K562 (cell line): Measurements from ENCODE around the gene CD14. TPM values are rescaled to one million over a fixed set of nuclear protein-coding genes. Genes with fewer than 3 reads are reported as not detected.

ENCODE experiments used
- ATAC-seq: fragments of 200-7000 bp; cut with Tn5 transposase; 3 replicates; pipeline ENCODE4 v1.9.1; 2020; ENCODE audit warnings: moderate library complexity
- Bru-seq: library from RNA; stranded (reverse); fragments of 400-500 nt; gene quantifications from one replicate; lab custom pipeline; 2021; lab: Mats Ljungman, UMichigan
- BruChase-seq, 2 experiments: library from RNA; stranded (reverse); fragments of 400-500 nt; gene quantifications; one replicate each; lab custom pipeline; 2021; lab: Mats Ljungman, UMichigan
- BruUV-seq: library from RNA; stranded (reverse); fragments of 400-500 nt; replicated peaks from 2 replicates; lab custom pipeline; 2021; lab: Mats Ljungman, UMichigan
- CTCF ChIA-PET: fragments of 300-600 bp; formaldehyde crosslinking; extraction: SDS; loops from one replicate; lab custom pipeline; 2021; ENCODE audit warnings: low intra/inter-chr PET ratio; lab: Yijun Ruan, JAX
- POLR2A ChIA-PET: fragments of 300-600, 350-650 bp; sonication (Branson Sonifier 250); formaldehyde crosslinking; extraction: SDS; loops from one replicate; lab custom pipeline; 2021; ENCODE audit warnings: antibody characterized with exemption, inconsistent platforms; lab: Yijun Ruan, JAX
- DNase-seq, 4 experiments: peaks; one replicate each; pipeline versions ENCODE4 v3.0.0 to v3.0.0-alpha.2; 2011 to 2018; ENCODE audit warnings: low spot score in 3 of 4, mixed read lengths in 3 of 4; ENCODE audit errors: extremely low read depth in 1 of 4
- FAIRE-seq: peaks from 2 replicates; lab custom pipeline; 2011; peaks lifted over from hg19 to GRCh38; lab: Jason Lieb, UNC
- H2AFZ ChIP-seq: 2 replicates; pipeline ENCODE4 v1.6.0; 2011; ENCODE audit warnings: low read depth, low read length, control low read depth, inconsistent platforms
- H3K27ac ChIP-seq: fragments of 200-600 bp; 3 replicates; pipeline ENCODE4 v1.8.0; 2011; ENCODE audit warnings: low read depth, mild to moderate bottlenecking, control low read depth, inconsistent platforms, low read length, moderate library complexity, mixed read lengths; ENCODE audit errors: extremely low read depth
- H3K27me3 ChIP-seq, 2 experiments: fragments of 300-600 bp in 1 of 2; 2 replicates in 1 of 2; 3 replicates in 1 of 2; pipeline versions ENCODE4 v1.6.0 to v1.8.0; 2011; ENCODE audit warnings: inconsistent platforms in 2 of 2, low read length in 2 of 2, mild to moderate bottlenecking in 1 of 2, mixed read lengths in 1 of 2, moderate library complexity in 1 of 2; ENCODE audit not compliant: control insufficient read depth in 2 of 2, insufficient read depth in 2 of 2
- H3K36me3 ChIP-seq: fragments of 300-600 bp; 3 replicates; pipeline ENCODE4 v1.8.0; 2011; ENCODE audit warnings: mild to moderate bottlenecking, low read length, inconsistent platforms; ENCODE audit not compliant: control insufficient read depth, insufficient read depth
- H3K4me1 ChIP-seq, 2 experiments: fragments of 200-600 bp in 1 of 2; replicated peaks in 1 of 2; 2 replicates in 1 of 2; 3 replicates in 1 of 2; pipeline versions ENCODE4 v1.5.1 to v1.8.0; 2011; ENCODE audit warnings: inconsistent platforms in 2 of 2, low read length in 2 of 2, mild to moderate bottlenecking in 1 of 2, mixed read lengths in 1 of 2, moderate library complexity in 1 of 2; ENCODE audit not compliant: control insufficient read depth in 2 of 2, insufficient read depth in 2 of 2
- H3K4me2 ChIP-seq: 2 replicates; pipeline ENCODE4 v1.6.1; 2011; ENCODE audit warnings: low read length, control low read depth, inconsistent platforms, mixed read lengths; ENCODE audit not compliant: insufficient read depth
- H3K4me3 ChIP-seq: fragments of 200-600 bp; sonication (generic), shearing (Covaris generic); 2 replicates; pipeline ENCODE4 v1.5.1; 2016; ENCODE audit warnings: control low read depth, inconsistent platforms
- H3K79me2 ChIP-seq: fragments of 200-600 bp; 3 replicates; pipeline ENCODE4 v1.8.0; 2011; ENCODE audit warnings: low read length, inconsistent platforms; ENCODE audit not compliant: control insufficient read depth, insufficient read depth
- H3K9ac ChIP-seq, 2 experiments: 2 replicates each; pipeline versions ENCODE4 v1.6.0 to v1.6.1; 2011; ENCODE audit warnings: low read depth in 2 of 2, low read length in 2 of 2, control low read depth in 1 of 2, inconsistent platforms in 1 of 2, mild to moderate bottlenecking in 1 of 2, mixed read lengths in 1 of 2; ENCODE audit not compliant: insufficient read depth in 1 of 2
- H3K9me1 ChIP-seq: one replicate; pipeline ENCODE4 v1.6.0; 2011; ENCODE audit warnings: inconsistent platforms, mild to moderate bottlenecking, low read length, moderate library complexity; ENCODE audit not compliant: control insufficient read depth, insufficient read depth
- H3K9me3 ChIP-seq: replicated peaks from 2 replicates; pipeline ENCODE4 v1.5.1; 2011; ENCODE audit warnings: low read depth, low read length, inconsistent platforms; ENCODE audit not compliant: control insufficient read depth, insufficient read depth
- H4K20me1 ChIP-seq: replicated peaks from 2 replicates; pipeline ENCODE4 v1.6.1; 2011; ENCODE audit warnings: low read length, inconsistent platforms, mixed read lengths; ENCODE audit not compliant: control insufficient read depth, insufficient read depth
- BHLHE40 ChIP-seq: IDR thresholded peaks from 2 replicates; pipeline ENCODE4 v1.6.1; 2011; ENCODE audit warnings: low read length, improper control_type of control experiment
- HOXB6 ChIP-seq: fragments of 250-450 bp; sonication (Bioruptor Pico); IDR thresholded peaks from 2 replicates; pipeline ENCODE4 v1.5.1; 2022; ENCODE audit warnings: mild to moderate bottlenecking, borderline replicate concordance
- KDM1A ChIP-seq, 2 experiments: fragments of 450-650 bp; IDR thresholded peaks; 2 replicates each; pipeline ENCODE4 v1.6.1; 2016; ENCODE audit warnings: mild to moderate bottlenecking in 2 of 2
- KDM2B ChIP-seq: fragments of 250-450 bp; sonication (Bioruptor Pico); IDR thresholded peaks from 2 replicates; pipeline ENCODE4 v1.8.0; 2021; ENCODE audit warnings: mild to moderate bottlenecking, moderate library complexity
- LARP7 ChIP-seq: fragments of 450-650 bp; IDR thresholded peaks from 2 replicates; pipeline ENCODE4 v1.6.1; 2016
- MYBL2 ChIP-seq, 2 experiments: fragments of 450-650 bp in 1 of 2; sonication (generic) in 1 of 2; formaldehyde crosslinking in 1 of 2; IDR thresholded peaks; 2 replicates each; pipeline versions ENCODE4 v1.6.1 to v1.8.1; 2017 to 2022; ENCODE audit warnings: borderline replicate concordance in 1 of 2, inconsistent platforms in 1 of 2, low read depth in 1 of 2, mild to moderate bottlenecking in 1 of 2, missing genetic modification reagents in 1 of 2, moderate library complexity in 1 of 2
- NCOA6 ChIP-seq: fragments of 450-650 bp; IDR thresholded peaks from 2 replicates; pipeline ENCODE4 v1.6.1; 2017; ENCODE audit warnings: mild to moderate bottlenecking
- POLR3G ChIP-seq: IDR thresholded peaks from 2 replicates; pipeline ENCODE4 v1.6.1; 2011; ENCODE audit not compliant: insufficient read length, insufficient replicate concordance; ENCODE audit errors: extremely low read depth
- RBM15 ChIP-seq: fragments of 200-400 bp; formaldehyde crosslinking; IDR thresholded peaks from 2 replicates; pipeline ENCODE4 v1.6.1; 2018; ENCODE audit warnings: mild to moderate bottlenecking, low read length, moderate library complexity; ENCODE audit not compliant: insufficient read depth
- RBM17 ChIP-seq: fragments of 200-400 bp; formaldehyde crosslinking; IDR thresholded peaks from 2 replicates; pipeline ENCODE4 v1.6.1; 2017; ENCODE audit warnings: low read depth, mild to moderate bottlenecking, low read length, borderline replicate concordance
- SAFB2 ChIP-seq: fragments of 200-400 bp; formaldehyde crosslinking; IDR thresholded peaks from 2 replicates; pipeline ENCODE4 v1.6.1; 2018; ENCODE audit warnings: borderline replicate concordance, low read length, low read depth, moderate library complexity; ENCODE audit not compliant: severe bottlenecking
- STAT5A ChIP-seq: IDR thresholded peaks from 2 replicates; pipeline ENCODE4 v1.6.1; 2012; ENCODE audit warnings: low read length, inconsistent platforms, borderline replicate concordance
- STAT6 ChIP-seq: sonication (generic); formaldehyde crosslinking; IDR thresholded peaks from 2 replicates; pipeline ENCODE4 v1.8.1; 2023; ENCODE audit warnings: mild to moderate bottlenecking, missing genetic modification reagents
- U2AF2 ChIP-seq: fragments of 200-400 bp; formaldehyde crosslinking; optimal IDR thresholded peaks from 2 replicates; pipeline ENCODE3; 2017; ENCODE audit warnings: low read depth, mild to moderate bottlenecking, low read length
- ZBED1 ChIP-seq: IDR thresholded peaks from 2 replicates; pipeline ENCODE4 v1.6.1; 2014
- ZBTB7A ChIP-seq: IDR thresholded peaks from 2 replicates; pipeline ENCODE4 v1.6.1; 2011; ENCODE audit warnings: low read depth, mild to moderate bottlenecking, low read length, moderate library complexity, borderline replicate concordance; ENCODE audit not compliant: control insufficient read depth
- ZNF384 ChIP-seq: IDR thresholded peaks from 2 replicates; pipeline ENCODE4 v1.6.1; 2012; ENCODE audit warnings: low read depth, low read length, improper control_type of control experiment
- ZNF644 ChIP-seq: fragments of 200-800 bp; sonication (Bioruptor generic); IDR thresholded peaks from 2 replicates; pipeline ENCODE4 v1.6.1; 2016; ENCODE audit warnings: low read depth, missing genetic modification characterization, missing compliant biosample characterization
- ZZZ3 ChIP-seq: fragments of 450-650 bp; IDR thresholded peaks from 2 replicates; pipeline ENCODE4 v1.6.1; 2016; ENCODE audit warnings: antibody characterized with exemption, mild to moderate bottlenecking, moderate library complexity
- WGBS: fragments of 100-300 bp; shearing (Covaris generic); methylation state at CpG from one replicate; pipeline ENCODE4 v1.1.6; 2016; ENCODE audit warnings: low coverage, mixed read lengths; ENCODE audit not compliant: insufficient coverage; ENCODE audit errors: missing lambda C conversion rate; 5-methylcytosine and 5-hydroxymethylcytosine counted together
- in situ Hi-C: fragments of 300-500 bp; cut with MboI; formaldehyde crosslinking; loops from 4 replicates; pipeline ENCODE4 v1.15.0; 2018; ENCODE audit warnings: inconsistent platforms, mixed read lengths
- intact Hi-C: fragments of 100-400 bp; cut with micrococcal nuclease; formaldehyde crosslinking; loops from 2 replicates; pipeline ENCODE4 v1.14.2; 2022
- long read RNA-seq, 3 experiments: library from polyadenylated mRNA in 2 of 3; library from RNA in 1 of 3; unstranded in 2 of 3; stranded (forward) in 1 of 3; transcript quantifications; one replicate each; pipeline ENCODE4 v2.0.0, GENCODE V29; 2019 to 2022
- polyA minus RNA-seq, 3 experiments: library from RNA; depleted of rRNA, polyadenylated mRNA; stranded (reverse); fragments of >200 nt; gene quantifications; 2 replicates each; pipeline ENCODE4 v1.2.3, GENCODE V29; 2011
- polyA plus RNA-seq, 8 experiments: library from polyadenylated mRNA; depleted of rRNA in 4 of 8; stranded (reverse) in 5 of 8; unstranded in 3 of 8; fragments of >200 nt; fragmentation: Nextera tagmentation in 2 of 8; fragmentation: Illumina TruSeq in 1 of 8; extraction: Ambion mirVana in 2 of 8; extraction: Trizol in 1 of 8; gene quantifications; 2 replicates each; pipeline versions ENCODE4 v1.2.1 to v1.2.3, GENCODE V29; 2011 to 2014; ENCODE audit warnings: inconsistent platforms in 1 of 8, missing spikeins in 1 of 8
- total RNA-seq, 7 experiments: library from RNA; depleted of rRNA in 6 of 7; stranded (reverse); fragments of >200 nt in 6 of 7; fragmentation: Illumina TruSeq in 2 of 7; extraction: Trizol in 2 of 7; gene quantifications; 2 replicates each; pipeline versions ENCODE4 v1.2.1 to v1.2.3, GENCODE V29; 2011 to 2021; ENCODE audit warnings: low replicate concordance in 1 of 7

Gene CD14
- 0.39 and 0.46 TPM in 2 replicates for total RNA-seq (2011; cell fraction: chromatin; rRNA removed; ENCODE audit: low replicate concordance)
- 0.26 and 0.33 TPM in 2 replicates for total RNA-seq (2011; cell fraction: nucleolus; rRNA removed)
- total RNA-seq (2011; cell fraction: nucleoplasm; rRNA removed): 0.51 TPM in 1 of 2 replicates, not detected in the other
- total RNA-seq (2014; rRNA removed) (0.09 TPM in 1 of 2 replicates, not detected in the other), total RNA-seq (2014; rRNA removed; fragmentation: Illumina TruSeq; extraction: Trizol) (0.07 TPM in 1 of 2 replicates, not detected in the other), total RNA-seq (2015; rRNA removed; fragmentation: Illumina TruSeq; extraction: Trizol) (0.14 and 0.15 TPM in 2 replicates), total RNA-seq (2021) (0.31 and 0.47 TPM in 2 replicates), polyA plus RNA-seq (2011; rRNA removed) (0.13 and 0.23 TPM in 2 replicates), polyA plus RNA-seq (2014; fragmentation: Illumina TruSeq; extraction: Trizol) (not detected in 2 replicates), polyA plus RNA-seq (2014; fragmentation: Nextera tagmentation; extraction: Ambion mirVana) (under 1 TPM in 1 of 2 experiments, not detected in 1; 0.15 TPM), polyA plus RNA-seq (2014; rRNA removed) (0.32 and 1.0 TPM in 2 replicates), polyA minus RNA-seq (2011; rRNA and poly(A)+ RNA removed) (not detected in 2 replicates), Bru-seq, nascent RNA (percentile 36 among the genes with signal in this experiment), BruChase-seq, experiment 1, labeled RNA remaining after a 2-hour chase (percentile 48 among the genes with signal in this experiment), BruChase-seq, experiment 2, labeled RNA remaining after a 6-hour chase (percentile 51 among the genes with signal in this experiment)
- 0.28 and 0.47 TPM in 2 replicates for polyA plus RNA-seq (2011; cell fraction: cytosol; rRNA removed)
- polyA plus RNA-seq (2011; cell fraction: nucleus; rRNA removed): 0.11 and 0.67 TPM in 2 replicates
- 0.17 and 0.29 TPM in 2 replicates for polyA plus RNA-seq (2012)
- polyA minus RNA-seq (2011; cell fraction: cytosol; rRNA and poly(A)+ RNA removed): not detected in 2 replicates
- polyA minus RNA-seq (2011; cell fraction: nucleus; rRNA and poly(A)+ RNA removed): 0.22 and 0.27 TPM in 2 replicates
- long read RNA-seq, experiment 1: 0 reads
- long read RNA-seq, experiment 2: 0 reads
- long read RNA-seq, experiment 3: 0 reads

- no peak for FAIRE-seq
- ChIA-PET CTCF (no interaction called here), POLR2A (no interaction called here)
- in situ Hi-C loops (no loop called here), intact Hi-C loops (no loop called here)
- Histone ChIP-seq H3K9me1 (no peaks in the 10 kb centered on the region), H3K79me2 (no peaks in the 10 kb centered on the region), H2AFZ (no peak within 1 kb of the TSS), H3K4me1 (peaks cover 2 to 14% of the 10 kb centered on the region in 2 experiments; a peak in 3 of 5 replicates), H3K9ac (no peak within 1 kb of the TSS; a peak in 1 of 4 replicates), H4K20me1 (no peaks in the 10 kb centered on the region), H3K9me3 (no peaks in the 10 kb centered on the region), H3K27ac (no peak within 1 kb of the TSS), H3K4me2 (no peak within 1 kb of the TSS), H3K4me3 (no peak within 1 kb of the TSS), H3K36me3 (no peaks in the 10 kb centered on the region), H3K27me3 (no peaks in the 10 kb centered on the region)
- no peak for TF ChIP-seq KDM1A (IDR thresholded peaks at IDR 0.05)
- no peak for TF ChIP-seq POLR3G
- no peak for TF ChIP-seq NCOA6
- no peak for TF ChIP-seq U2AF2
- TF ChIP-seq ZBTB7A: no peak
- TF ChIP-seq ZZZ3: no peak
- no peak for TF ChIP-seq KDM2B (CRISPR knock-in tag)
- TF ChIP-seq STAT6 (CRISPR knock-in tag): no peak
- TF ChIP-seq LARP7: no peak
- no peak for TF ChIP-seq RBM15
- TF ChIP-seq ZBED1: no peak
- no peak for TF ChIP-seq MYBL2 (IDR thresholded peaks at IDR 0.05; ENCODE audit: low read depth)
- no peak for TF ChIP-seq MYBL2 (CRISPR knock-in tag; IDR thresholded peaks at IDR 0.05; ENCODE audit: borderline replicate concordance)
- TF ChIP-seq BHLHE40: no peak
- no peak for TF ChIP-seq STAT5A
- no peak for TF ChIP-seq ZNF384
- TF ChIP-seq SAFB2: no peak
- TF ChIP-seq HOXB6 (CRISPR knock-in tag): no peak
- no peak for TF ChIP-seq ZNF644 (tag)
- no peak for TF ChIP-seq RBM17
- WGBS: 80% methylated on average over 13 of the region's 16 CpGs
- no peak for DNase-seq
- no TSS peak for BruUV-seq
- no peak for ATAC-seq
Observed at GRCh38 chr5:140633021-140633471, at the start of gene CD14. Gene CD14, minus strand, starts transcription at chr5:140633175. Its CDS starts 104 bp downstream, at chr5:140633071.
